Thymus (tissue), 2 donors: ENCODE results near the gene CASTOR1. TPM values are rescaled to one million over a fixed set of nuclear protein-coding genes. Genes with fewer than 3 reads are reported as not detected.

Source experiments
- polyA plus RNA-seq: library from polyadenylated mRNA; stranded (reverse); fragments of 200-250 nt; gene quantifications from one replicate; pipeline ENCODE4 v1.2.3, GENCODE V29; 2013
- total RNA-seq: library from RNA; stranded (reverse); fragments of 120-200 nt; gene quantifications from one replicate; pipeline ENCODE4 v1.2.4, GENCODE V29; 2013
- donor health status: healthy.

The CASTOR1 gene
- total and polyA plus RNA-seq, 2 donors = 12.8 to 19.6 TPM

Other genes starting within 250 kb of the CASTOR1 start
- 0.09 TPM for gene HORMAD2, start 209.0 kb downstream of the CASTOR1 start, total RNA-seq
- gene HORMAD2, start 209.0 kb downstream of the CASTOR1 start, polyA plus RNA-seq = 0.11 TPM
- 0.90 TPM for gene LIF, start 42.7 kb downstream of the CASTOR1 start, total RNA-seq
- gene LIF, start 42.7 kb downstream of the CASTOR1 start, polyA plus RNA-seq = 0.21 TPM
- gene OSM, start 22.7 kb downstream of the CASTOR1 start, total RNA-seq = 1.9 TPM
- gene OSM, start 22.7 kb downstream of the CASTOR1 start, polyA plus RNA-seq = 6.0 TPM
- gene TBC1D10A, start 37.4 kb upstream of the CASTOR1 start, total RNA-seq = 25.6 TPM
- 39.0 TPM for gene TBC1D10A, start 37.4 kb upstream of the CASTOR1 start, polyA plus RNA-seq
- 26.9 TPM for gene SF3A1, start 67.4 kb upstream of the CASTOR1 start, total RNA-seq
- gene SF3A1, start 67.4 kb upstream of the CASTOR1 start, polyA plus RNA-seq = 25.7 TPM
- 2.1 TPM for gene CCDC157, start 67.5 kb upstream of the CASTOR1 start, total RNA-seq
- gene CCDC157, start 67.5 kb upstream of the CASTOR1 start, polyA plus RNA-seq = 3.2 TPM
- 6.4 TPM for gene RNF215, start 97.9 kb upstream of the CASTOR1 start, total RNA-seq
- gene RNF215, start 97.9 kb upstream of the CASTOR1 start, polyA plus RNA-seq = 11.1 TPM
- 7.2 TPM for gene SEC14L2, start 107.5 kb upstream of the CASTOR1 start, total RNA-seq
- 6.2 TPM for gene SEC14L2, start 107.5 kb upstream of the CASTOR1 start, polyA plus RNA-seq
- 23.9 TPM for gene MTFP1, start 136.3 kb upstream of the CASTOR1 start, total RNA-seq
- gene MTFP1, start 136.3 kb upstream of the CASTOR1 start, polyA plus RNA-seq = 11.1 TPM
- gene SEC14L3, start 182.5 kb upstream of the CASTOR1 start, total RNA-seq = 0.05 TPM
- 0.07 TPM for gene SEC14L3, start 182.5 kb upstream of the CASTOR1 start, polyA plus RNA-seq
- gene SEC14L4, start 216.2 kb upstream of the CASTOR1 start, total RNA-seq = 0.09 TPM
- gene SEC14L4, start 216.2 kb upstream of the CASTOR1 start, polyA plus RNA-seq = 0.05 TPM